ENCODE data around the gene SNTA1.

- TF ChIP-seq CTCF (conservative IDR thresholded peaks at IDR 0.05): no peak
- TF ChIP-seq EZH2 (IDR thresholded peaks at IDR 0.05; ENCODE audit: low read depth): no peak
Measured at GRCh38 chr20:33408716-33409654, 34.6 kb downstream of the SNTA1 start.

Measured in PC-9 (cell line).